Activated naive CD8-positive, alpha-beta T cell (primary cell): ENCODE results near the gene SLC38A8.

Experiments used
- H3K27ac Mint-ChIP-seq: one replicate; pipeline ENCODE4 v1.8.0; 2021; ENCODE audit warnings: mixed read lengths
- H3K27me3 Mint-ChIP-seq: one replicate; pipeline ENCODE4 v1.8.0; 2021; ENCODE audit warnings: mixed read lengths
- H3K36me3 Mint-ChIP-seq: one replicate; pipeline ENCODE4 v1.8.0; 2021; ENCODE audit warnings: mixed read lengths
- H3K4me1 Mint-ChIP-seq: one replicate; pipeline ENCODE4 v1.8.0; 2021; ENCODE audit warnings: low read depth, mixed read lengths
- H3K4me3 Mint-ChIP-seq: one replicate; pipeline ENCODE4 v1.8.0; 2021; ENCODE audit warnings: mild to moderate bottlenecking, mixed read lengths
- H3K9me3 Mint-ChIP-seq: one replicate; pipeline ENCODE4 v1.8.0; 2021; ENCODE audit warnings: low read depth, mixed read lengths

SLC38A8 gene

DNA sequence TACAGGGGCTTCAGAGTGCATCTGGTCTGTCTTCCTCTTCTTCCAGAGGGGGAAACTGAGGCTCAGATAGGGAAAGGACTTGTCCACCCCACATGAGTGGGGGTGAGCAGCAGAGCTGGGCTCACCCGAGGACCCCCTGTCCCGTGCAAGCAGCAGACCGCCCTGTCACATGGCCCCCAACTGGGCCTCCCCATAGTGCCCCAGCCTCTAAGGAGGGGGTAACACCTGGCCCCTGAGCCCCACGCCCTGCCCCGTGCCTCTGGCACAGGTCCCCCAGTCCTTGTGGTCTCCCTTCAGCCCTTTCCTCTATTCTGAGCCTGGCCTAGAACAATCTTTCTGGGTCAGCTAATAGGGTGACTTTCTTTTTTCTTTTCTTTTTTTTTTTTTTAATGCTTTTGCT lies 81.0 kb downstream of the SLC38A8 start:
- no peak overlapping the region for H3K27ac Mint-ChIP-seq
- H3K4me3 Mint-ChIP-seq, result no peak overlapping the region
- H3K4me1 Mint-ChIP-seq, result no peaks in the 10 kb centered on the region
- H3K27me3 Mint-ChIP-seq, result no peaks in the 10 kb centered on the region
- H3K36me3 Mint-ChIP-seq, result peaks cover 3% of the 10 kb centered on the region
- no peaks in the 10 kb centered on the region for H3K9me3 Mint-ChIP-seq

DNA sequence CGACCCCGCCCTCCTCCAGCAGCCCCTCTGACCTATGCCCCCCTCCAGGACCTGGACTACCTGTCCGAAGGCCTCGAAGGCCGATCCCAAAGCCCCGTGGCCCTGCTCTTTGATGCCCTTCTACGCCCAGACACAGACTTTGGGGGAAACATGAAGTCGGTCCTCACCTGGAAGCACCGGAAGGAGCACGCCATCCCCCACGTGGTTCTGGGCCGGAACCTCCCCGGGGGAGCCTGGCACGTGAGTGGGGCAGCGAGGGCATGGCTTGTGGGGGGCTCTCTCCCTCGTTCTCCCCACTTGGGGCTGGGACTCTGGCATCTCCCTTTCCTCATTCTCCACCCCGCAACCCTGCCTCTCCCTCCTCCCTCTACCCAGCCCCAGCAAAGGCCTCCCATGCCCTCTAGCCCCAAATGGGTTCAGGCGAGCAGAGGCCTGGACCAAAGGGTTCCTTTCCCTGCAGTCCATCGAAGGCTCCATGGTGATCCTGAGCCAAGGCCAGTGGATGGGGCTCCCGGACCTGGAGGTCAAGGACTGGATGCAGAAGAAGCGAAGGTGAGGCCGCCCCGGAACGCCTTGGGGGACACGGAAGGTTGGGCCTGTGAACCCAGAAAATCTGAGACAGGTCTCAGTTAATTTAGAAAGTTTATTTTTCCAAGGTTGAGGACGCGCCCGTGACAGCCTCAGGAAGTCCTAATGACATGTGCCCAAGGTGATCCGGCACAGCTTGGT lies 81.9 kb downstream of the SLC38A8 start:
- no peaks in the 10 kb centered on the region for H3K27me3 Mint-ChIP-seq
- H3K27ac Mint-ChIP-seq, result no peak overlapping the region
- peaks cover 2% of the 10 kb centered on the region for H3K36me3 Mint-ChIP-seq
- H3K9me3 Mint-ChIP-seq, result no peaks in the 10 kb centered on the region
- H3K4me1 Mint-ChIP-seq, result no peaks in the 10 kb centered on the region
- H3K4me3 Mint-ChIP-seq, result no peak overlapping the region
